ENCODE results near the gene EML4. TPM values are rescaled to one million over a fixed set of nuclear protein-coding genes. Genes with fewer than 3 reads are reported as not detected.

The EML4 gene
- total RNA-seq, 1 experiment from 2014 or later = 107 TPM

GRCh38 chr2:42316910-42317309, 147.8 kb downstream of the EML4 start:
- no peak; the same call in 1 of the 2 replicates for ATAC-seq
- ChIA-PET POLR2A (interaction anchor here (0.6 kb wide), 1 partner anchor 10 kb away, joined by 3 read pairs; no protein-coding TSS in a partner anchor), CTCF (no interaction called here)
- no TSS peak for BruUV-seq (replicated peaks)
- Histone ChIP-seq H3K27ac (ENCODE audit: low read length) (no peak overlapping the region), H3K4me3 (ENCODE audit: low read depth in 2 of 2, low read length in 2 of 2) (no peak overlapping the region), H3K4me1 (ENCODE audit: control insufficient read depth, insufficient read depth, low read length) (no peaks in the 10 kb centered on the region), H3K27me3 (ENCODE audit: control insufficient read depth, insufficient read depth, low read length) (no peaks in the 10 kb centered on the region), H3K9me3 (ENCODE audit: control insufficient read depth, insufficient read depth, low read depth, low read length) (no peaks in the 10 kb centered on the region), H3K36me3 (ENCODE audit: control insufficient read depth, insufficient read depth, low read length) (peaks cover 18% of the 10 kb centered on the region; the same call in 1 of the 2 replicates)
- in situ Hi-C loops (cut with HindIII; ENCODE audit: low pct_unique_long_range_greater_than_20kb, low sequenced_read_pairs) = no loop called here
- TF ChIP-seq TCF7L2 (IDR thresholded peaks at IDR 0.05; ENCODE audit: low read depth, low read length) (no peak), REST (IDR thresholded peaks at IDR 0.05; ENCODE audit: insufficient read depth in 1 of 2, low read depth in 2 of 2, low read length in 1 of 2) (no peak)
- intact Hi-C loops (cut with micrococcal nuclease; ENCODE audit: unreplicated experiment) = no loop called here
- DNase-seq (ENCODE audit: low read depth, low spot score) = no peak

GRCh38 chr2:42317486-42317885, 148.3 kb downstream of the EML4 start:
- Histone ChIP-seq H3K27me3 (ENCODE audit: control insufficient read depth, insufficient read depth, low read length) (no peaks in the 10 kb centered on the region), H3K4me3 (ENCODE audit: low read depth in 2 of 2, low read length in 2 of 2) (no peak overlapping the region), H3K4me1 (ENCODE audit: control insufficient read depth, insufficient read depth, low read length) (no peaks in the 10 kb centered on the region), H3K27ac (ENCODE audit: low read length) (no peak overlapping the region), H3K36me3 (ENCODE audit: control insufficient read depth, insufficient read depth, low read length) (peaks cover 21% of the 10 kb centered on the region), H3K9me3 (ENCODE audit: control insufficient read depth, insufficient read depth, low read depth, low read length) (no peaks in the 10 kb centered on the region)
- TF ChIP-seq CTCF (IDR thresholded peaks at IDR 0.05) = no peak
- no peak for TF ChIP-seq TCF7L2 (IDR thresholded peaks at IDR 0.05; ENCODE audit: low read depth, low read length)
- TF ChIP-seq POLR2AphosphoS5 (IDR thresholded peaks at IDR 0.05; ENCODE audit: low read depth, low read length) = no peak
- no peak for TF ChIP-seq REST (IDR thresholded peaks at IDR 0.05; ENCODE audit: insufficient read depth in 1 of 2, low read depth in 2 of 2, low read length in 1 of 2)
- TF ChIP-seq SIN3A (IDR thresholded peaks at IDR 0.05; ENCODE audit: borderline replicate concordance, insufficient read depth, low read depth, low read length) = no peak
- POLR2A ChIA-PET = no interaction called here
- no peak for ATAC-seq
- no peak for DNase-seq (ENCODE audit: low read depth, low spot score)
- CTCF ChIA-PET = no interaction called here
- intact Hi-C loops (cut with micrococcal nuclease; ENCODE audit: unreplicated experiment) = no loop called here
- in situ Hi-C loops (cut with HindIII; ENCODE audit: low pct_unique_long_range_greater_than_20kb, low sequenced_read_pairs) = no loop called here
- BruUV-seq (replicated peaks) = no TSS peak

All from Panc1 (cell line).